IPS-NIHi7 (cell line): ENCODE results near the gene FAM171A1.
"Not testable (repeated sequence)": the region's sequence is repeated elsewhere in the genome, so short reads cannot be mapped to it uniquely, and the experiment has no call there.

ENCODE experiments used
- DNase-seq: peaks from one replicate; pipeline ENCODE4 v3.0.0; 2012; ENCODE audit warnings: mixed read lengths; ENCODE audit errors: extremely low spot score

FAM171A1 gene

GRCh38 chr10:15209827-15210509, 161.1 kb downstream of the FAM171A1 start:
- DNase-seq = peak; percentile 84

DNA sequence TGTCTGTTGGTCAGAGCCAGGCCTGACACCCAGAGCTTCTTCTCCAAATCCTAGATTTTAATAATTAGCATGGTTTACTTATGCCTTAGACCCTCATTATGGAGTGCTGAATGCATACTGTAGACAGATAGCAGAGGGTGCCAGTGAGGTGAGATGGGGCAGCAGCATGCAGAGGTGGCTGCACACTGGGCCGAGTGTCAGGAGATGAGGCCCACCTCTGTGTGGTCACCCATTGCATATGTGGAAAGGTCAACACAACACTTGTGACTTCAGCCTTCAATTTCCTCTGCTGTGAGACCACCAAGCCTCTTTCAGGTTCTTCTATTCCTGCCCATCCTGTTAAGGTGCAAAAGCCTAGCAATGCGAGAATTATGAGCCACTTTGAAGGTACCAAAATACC, 162.9 kb downstream of the FAM171A1 start:
- no peak for DNase-seq

- not testable (repeated sequence) for DNase-seq
Measured at GRCh38 chr10:15207410-15207809, 163.7 kb downstream of the FAM171A1 start.

- DNase-seq = no peak
Measured at GRCh38 chr10:15202639-15203038, 168.4 kb downstream of the FAM171A1 start.

DNA sequence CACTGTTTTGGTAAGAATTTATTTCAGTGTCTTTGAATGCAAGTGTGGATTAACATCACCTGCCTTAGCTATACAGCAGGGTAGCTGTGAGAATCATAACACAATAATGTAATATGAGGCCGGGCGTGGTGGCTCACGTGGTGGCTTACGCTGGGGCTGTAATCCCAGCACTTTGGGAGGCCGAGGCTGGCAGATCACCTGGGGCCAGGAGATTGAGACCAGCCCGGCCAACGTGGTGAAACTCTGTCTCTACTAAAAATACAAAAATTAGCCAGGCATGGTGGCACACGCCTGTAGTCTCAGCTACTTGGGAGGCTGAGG, 168.8 kb downstream of the FAM171A1 start:
- DNase-seq = not testable (repeated sequence)

DNA sequence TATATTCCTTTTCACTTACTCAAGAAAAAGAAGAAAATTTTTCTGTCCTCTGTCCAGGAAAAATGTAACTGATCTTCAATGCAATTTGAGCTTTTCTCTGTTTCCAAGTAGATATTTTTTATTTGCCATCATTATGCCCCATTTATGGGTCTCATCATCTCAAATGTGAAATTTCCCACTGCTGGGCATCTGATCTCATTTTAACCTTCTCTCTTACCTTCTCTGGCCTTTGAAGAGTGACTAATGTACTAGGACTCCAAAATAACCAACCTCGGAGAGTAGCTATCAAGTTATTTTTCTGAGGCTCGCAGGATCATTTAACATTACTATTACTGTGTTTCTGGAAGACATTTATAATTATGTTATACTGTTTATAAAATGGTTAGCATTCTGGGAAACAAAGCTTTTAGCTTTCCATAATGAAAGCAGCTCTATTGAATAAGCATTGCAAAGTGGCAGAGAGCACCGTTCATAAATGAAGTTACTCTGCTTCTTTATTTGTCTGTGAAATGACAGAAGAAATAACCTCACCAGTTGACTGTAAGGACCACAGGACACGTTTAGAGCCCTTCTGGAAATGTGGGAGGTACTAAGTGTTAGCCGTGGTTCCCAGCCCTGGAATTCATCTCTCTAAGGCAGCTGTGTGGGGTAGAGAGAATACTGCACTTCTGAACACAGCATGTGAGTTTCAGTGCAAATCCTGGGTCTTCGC, 169.3 kb downstream of the FAM171A1 start:
- DNase-seq = no peak

DNA sequence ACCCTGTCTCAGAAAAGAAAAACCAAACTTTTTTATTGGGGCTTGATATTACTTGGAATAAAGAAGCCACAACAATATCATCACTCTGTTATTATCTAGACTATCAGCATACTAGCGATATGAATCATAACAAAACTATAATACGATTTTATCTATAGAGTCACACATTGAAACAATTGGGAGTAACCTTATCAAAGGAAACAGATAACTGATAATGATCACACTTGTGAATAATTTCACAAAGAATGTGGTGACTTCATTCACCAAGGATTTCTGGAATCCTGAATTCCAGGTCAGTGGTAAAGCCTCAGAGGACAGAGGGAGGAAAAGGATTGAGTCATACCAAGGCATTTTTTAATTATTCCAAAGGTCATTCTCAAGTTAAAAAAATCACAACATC, 170.5 kb downstream of the FAM171A1 start:
- DNase-seq = peak; percentile 56

DNA sequence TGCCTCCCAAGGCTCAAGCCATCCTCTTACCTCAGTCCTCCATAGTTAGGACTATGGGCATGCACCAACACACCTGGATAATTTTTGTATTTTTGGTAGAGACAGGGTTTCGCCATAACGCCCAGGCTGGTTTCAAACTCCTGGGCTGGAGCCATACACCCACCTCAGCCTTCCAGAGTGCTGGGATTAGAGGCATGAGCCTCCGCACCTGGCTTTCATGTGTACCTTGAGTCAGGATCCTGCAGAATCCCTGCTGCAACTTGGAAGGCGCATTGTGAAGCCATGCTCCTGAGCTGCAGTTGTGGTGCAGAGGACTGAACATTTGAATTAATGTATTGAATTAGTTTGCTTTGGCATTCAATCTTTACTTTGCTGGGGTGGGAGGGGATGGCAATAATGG, 173.2 kb downstream of the FAM171A1 start:
- no peak for DNase-seq

DNA sequence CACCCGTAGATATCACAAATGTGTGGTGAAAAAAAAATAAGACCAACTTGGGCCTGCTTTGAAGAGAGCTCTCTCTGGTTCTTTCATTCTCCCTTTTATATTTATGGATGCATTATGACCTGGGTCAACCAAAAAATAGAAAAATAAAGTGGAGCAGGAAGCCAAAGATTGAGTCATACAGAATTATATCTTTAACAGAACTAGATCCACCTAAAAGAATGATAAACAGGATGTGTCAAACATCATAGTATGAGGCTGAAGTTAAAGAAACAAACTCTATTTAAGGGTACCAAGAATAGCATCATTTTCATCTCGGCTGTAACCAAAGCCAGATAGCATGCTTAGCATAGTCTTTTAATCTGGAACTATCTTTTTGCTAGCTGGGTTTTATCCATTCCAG, 173.8 kb downstream of the FAM171A1 start:
- no peak for DNase-seq

- DNase-seq = peak; percentile 46
Measured at GRCh38 chr10:15196021-15196834, 174.9 kb downstream of the FAM171A1 start.

DNA sequence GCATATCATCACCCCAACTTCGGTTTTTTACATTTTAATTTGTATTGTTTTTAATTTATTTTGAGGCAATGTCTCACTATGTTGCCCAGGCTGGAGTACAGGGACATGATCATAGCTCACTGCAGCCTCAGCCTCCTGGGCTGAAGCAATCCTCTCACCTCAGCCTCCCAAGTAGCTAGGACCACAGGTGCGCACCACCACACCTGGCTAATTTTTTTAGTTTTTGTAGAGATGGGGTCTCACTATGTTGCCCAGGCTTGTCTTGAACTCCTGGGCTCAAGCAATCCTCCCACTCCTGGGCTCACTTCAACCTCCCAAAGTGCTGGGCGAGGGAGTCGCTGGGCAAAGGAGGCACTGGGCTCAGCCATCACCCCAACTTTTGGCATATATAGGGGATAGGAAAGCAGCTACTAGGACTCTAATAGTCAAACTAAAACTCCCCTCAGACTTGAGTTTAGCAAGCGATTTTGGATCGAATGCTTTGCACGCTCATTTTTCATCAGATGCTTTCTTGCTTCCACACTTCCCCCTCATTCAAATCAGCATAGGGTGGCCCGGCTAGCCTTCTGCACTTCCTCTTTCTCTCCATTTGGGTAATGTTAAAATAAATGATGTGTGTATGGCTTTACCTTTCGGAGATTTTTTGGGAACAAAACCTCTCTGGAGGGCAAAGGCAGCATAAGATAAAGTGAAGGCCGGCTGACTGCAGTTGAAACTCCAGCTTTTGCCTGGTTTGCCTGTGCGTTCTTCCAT, 181.8 kb downstream of the FAM171A1 start:
- DNase-seq = no peak

DNA sequence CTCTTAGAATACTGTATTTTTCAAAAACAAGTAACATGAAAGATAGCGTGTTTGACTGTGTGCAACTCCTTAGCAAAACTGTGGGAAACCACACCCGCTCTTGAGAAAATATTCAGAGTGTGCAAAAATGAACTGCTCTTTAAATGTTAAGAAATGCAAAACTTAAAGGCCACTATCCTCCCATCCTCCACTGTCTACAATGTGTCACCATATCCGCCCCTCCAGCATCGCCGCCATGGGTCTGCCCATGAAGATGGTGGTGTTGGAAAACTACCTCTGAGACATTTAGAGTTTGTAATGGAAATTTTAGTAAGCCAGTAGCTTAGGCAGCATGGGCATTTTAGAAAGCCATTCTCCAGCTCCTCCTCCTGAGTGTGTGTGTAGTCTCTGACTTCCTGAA, 182.5 kb downstream of the FAM171A1 start:
- no peak for DNase-seq

GRCh38 chr10:15183689-15184481, 187.2 kb downstream of the FAM171A1 start:
- DNase-seq = no peak

DNA sequence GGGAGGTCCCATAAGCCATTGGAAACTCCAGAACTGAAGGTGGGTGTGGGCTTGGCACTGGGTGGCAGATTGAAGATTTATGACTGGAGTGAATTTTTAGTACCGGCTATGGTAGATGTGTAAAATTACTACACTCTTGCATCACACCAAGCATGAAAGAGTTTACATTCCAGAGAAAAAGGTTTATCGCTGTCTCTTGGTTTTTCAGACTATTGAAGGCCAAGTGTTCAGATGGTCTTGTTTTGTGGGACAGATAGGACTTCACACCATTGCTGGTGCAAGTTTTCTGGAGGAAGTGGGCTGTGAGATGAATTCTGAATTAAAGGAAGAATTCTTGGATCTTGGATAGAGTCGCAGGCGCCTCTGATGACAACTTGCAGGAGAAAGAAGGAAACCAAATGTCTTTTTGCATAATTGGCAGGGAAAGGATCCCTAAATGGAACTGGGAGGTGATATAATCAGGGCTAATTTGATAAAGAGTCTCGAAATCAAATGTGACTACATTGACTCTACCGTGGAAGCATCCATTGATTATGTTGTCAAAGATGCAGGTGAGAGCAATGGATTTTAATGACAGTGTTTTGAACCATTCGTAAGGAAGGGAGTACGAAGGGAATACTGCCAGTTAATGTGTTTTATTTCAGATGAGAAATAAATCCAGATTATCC, 188.4 kb downstream of the FAM171A1 start:
- DNase-seq = no peak

GRCh38 chr10:15181576-15182156, 189.4 kb downstream of the FAM171A1 start:
- no peak for DNase-seq

GRCh38 chr10:15180736-15181135, 190.4 kb downstream of the FAM171A1 start:
- no peak for DNase-seq

- DNase-seq = no peak
Measured at GRCh38 chr10:15176269-15176668, 194.8 kb downstream of the FAM171A1 start.

- DNase-seq = no peak
Measured at GRCh38 chr10:15175587-15175986, 195.5 kb downstream of the FAM171A1 start.

GRCh38 chr10:15172306-15172840, 198.7 kb downstream of the FAM171A1 start:
- DNase-seq = no peak
